Measurements from ENCODE around the gene YJU2. TPM values are rescaled to one million over a fixed set of nuclear protein-coding genes. Genes with fewer than 3 reads are reported as not detected.

Gene YJU2
- 31.0 and 32.7 TPM in 2 replicates for total RNA-seq (2014; rRNA removed; shearing (Covaris generic))

- peak; percentile 99 for DNase-seq
- Histone ChIP-seq H3K36me3 (replicated peaks; ENCODE audit: control insufficient read depth, insufficient read depth, low read length) (peaks cover 9% of the 10 kb centered on the region), H3K4me3 (ENCODE audit: insufficient read depth, low read depth, low read length) (peak within 1 kb of the TSS; percentile 80), H3K27me3 (ENCODE audit: control insufficient read depth, insufficient read depth, low read length) (no peaks in the 10 kb centered on the region)
These were observed at the start of gene YJU2 for GRCh38 chr19:4246767-4247593. YJU2 (plus strand) TSS chr19:4247080; CDS start chr19:4247147, 67 bp downstream.

DNA sequence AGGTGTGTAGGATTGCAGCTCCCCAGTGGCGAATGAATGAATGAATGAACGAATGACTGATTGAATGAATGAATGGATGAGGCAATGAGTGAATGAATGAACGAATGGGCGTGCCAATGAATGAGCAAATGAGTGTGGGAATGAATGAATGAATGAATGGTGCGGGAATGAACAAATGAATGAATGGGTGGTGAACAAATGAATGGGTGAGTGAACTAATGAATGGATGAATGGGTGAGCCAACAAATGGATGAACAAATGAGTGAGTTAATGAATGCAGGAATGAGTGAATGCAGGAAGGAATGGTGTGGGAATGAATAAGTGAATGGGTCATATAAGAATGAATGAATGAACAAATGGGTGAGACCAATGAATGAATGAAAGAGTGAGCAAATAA lies 49.7 kb upstream of the YJU2 start:
- H3K27me3 ChIP-seq (ENCODE audit: control insufficient read depth, insufficient read depth, low read length), result peaks cover 38% of the 10 kb centered on the region
- DNase-seq, result no peak
- H3K36me3 ChIP-seq (replicated peaks; ENCODE audit: control insufficient read depth, insufficient read depth, low read length), result no peaks in the 10 kb centered on the region
- H3K4me3 ChIP-seq (ENCODE audit: insufficient read depth, low read depth, low read length), result no peak overlapping the region

DNA sequence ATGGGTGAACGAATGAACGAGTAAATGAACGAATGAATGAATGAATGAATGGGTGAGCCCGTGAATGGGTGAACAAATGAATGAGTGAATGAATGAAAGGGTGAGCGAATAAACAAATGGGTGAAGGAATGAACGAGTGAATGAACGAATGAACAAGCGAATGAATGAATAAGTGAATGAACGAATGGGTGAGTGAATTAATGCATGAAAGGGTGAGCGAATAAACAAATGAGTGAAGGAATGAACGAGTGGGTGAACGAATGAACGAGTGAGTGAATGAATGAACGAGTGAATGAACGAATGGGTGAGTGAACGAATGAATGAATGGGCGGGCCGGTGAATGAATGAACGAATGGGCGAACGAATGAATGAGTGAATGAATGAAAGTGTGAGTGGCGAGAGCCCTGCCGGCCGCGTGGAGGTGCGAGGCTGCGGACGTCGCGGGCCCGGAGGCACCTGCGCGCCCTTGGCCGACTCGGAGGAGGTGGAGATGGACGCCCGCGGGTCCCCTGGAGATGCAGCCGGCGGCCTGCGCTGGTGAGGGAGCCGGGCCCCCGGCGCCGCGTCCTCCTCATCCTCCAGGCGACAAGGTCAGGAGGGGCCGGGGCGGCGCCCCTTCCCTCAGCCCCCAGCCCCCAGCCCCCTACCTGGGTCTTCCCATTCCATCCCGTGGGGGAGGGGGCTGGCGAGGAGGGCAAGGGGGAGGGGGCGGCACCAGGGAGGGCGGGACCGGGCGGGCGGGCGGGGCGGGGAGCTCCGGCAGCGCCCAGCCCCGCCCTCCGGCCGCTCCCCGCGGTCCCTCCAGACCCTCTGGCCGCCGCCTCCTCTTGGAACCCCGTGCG lies 49.0 kb upstream of the YJU2 start:
- H3K27me3 ChIP-seq (ENCODE audit: control insufficient read depth, insufficient read depth, low read length), result peaks cover 38% of the 10 kb centered on the region
- H3K36me3 ChIP-seq (replicated peaks; ENCODE audit: control insufficient read depth, insufficient read depth, low read length), result no peaks in the 10 kb centered on the region
- DNase-seq, result peak; percentile 98
- peak overlapping the region; percentile 32 for H3K4me3 ChIP-seq (ENCODE audit: insufficient read depth, low read depth, low read length)

GRCh38 chr19:4198467-4199126 lies 48.3 kb upstream of the YJU2 start:
- Histone ChIP-seq H3K4me3 (ENCODE audit: insufficient read depth, low read depth, low read length) (peak overlapping the region; percentile 32), H3K27me3 (ENCODE audit: control insufficient read depth, insufficient read depth, low read length) (peaks cover 38% of the 10 kb centered on the region), H3K36me3 (replicated peaks; ENCODE audit: control insufficient read depth, insufficient read depth, low read length) (no peaks in the 10 kb centered on the region)
- DNase-seq, result peak; percentile 44

DNA sequence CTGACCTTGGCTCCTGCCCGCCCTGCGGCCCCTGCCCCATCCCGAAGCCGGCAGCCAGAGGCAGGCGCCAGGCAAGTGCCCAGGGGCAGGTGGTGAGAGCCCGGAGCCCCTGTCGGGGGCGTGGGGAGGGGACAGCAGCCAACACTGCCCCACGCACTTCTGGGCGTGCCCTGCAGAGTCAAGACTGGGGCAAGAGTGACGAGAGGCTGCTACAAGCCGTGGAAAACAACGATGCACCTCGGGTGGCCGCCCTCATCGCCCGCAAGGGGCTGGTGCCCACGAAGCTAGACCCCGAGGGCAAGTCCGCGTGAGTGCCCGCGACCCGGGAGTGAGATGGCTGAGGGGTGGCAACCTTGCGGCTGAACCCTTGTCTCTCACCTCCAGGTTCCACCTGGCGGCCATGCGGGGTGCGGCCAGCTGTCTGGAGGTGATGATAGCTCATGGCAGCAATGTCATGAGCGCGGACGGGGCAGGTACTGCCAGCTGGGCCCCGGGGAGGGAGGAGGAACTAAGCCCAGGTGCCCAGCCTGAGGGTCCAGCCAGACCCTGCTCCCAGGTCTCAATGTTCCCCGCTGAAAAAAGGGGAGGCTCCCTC lies 47.1 kb upstream of the YJU2 start:
- peak; percentile 93 for DNase-seq
- Histone ChIP-seq H3K36me3 (replicated peaks; ENCODE audit: control insufficient read depth, insufficient read depth, low read length) (no peaks in the 10 kb centered on the region), H3K4me3 (ENCODE audit: insufficient read depth, low read depth, low read length) (no peak overlapping the region), H3K27me3 (ENCODE audit: control insufficient read depth, insufficient read depth, low read length) (peaks cover 38% of the 10 kb centered on the region)

- Histone ChIP-seq H3K4me3 (ENCODE audit: insufficient read depth, low read depth, low read length) (no peak overlapping the region), H3K27me3 (ENCODE audit: control insufficient read depth, insufficient read depth, low read length) (peaks cover 38% of the 10 kb centered on the region), H3K36me3 (replicated peaks; ENCODE audit: control insufficient read depth, insufficient read depth, low read length) (no peaks in the 10 kb centered on the region)
- DNase-seq, result no peak
These were observed 45.8 kb upstream of the YJU2 start for GRCh38 chr19:4200940-4201542.

GRCh38 chr19:4201798-4202197 lies 45.1 kb upstream of the YJU2 start:
- Histone ChIP-seq H3K36me3 (replicated peaks; ENCODE audit: control insufficient read depth, insufficient read depth, low read length) (no peaks in the 10 kb centered on the region), H3K27me3 (ENCODE audit: control insufficient read depth, insufficient read depth, low read length) (peaks cover 38% of the 10 kb centered on the region), H3K4me3 (ENCODE audit: insufficient read depth, low read depth, low read length) (no peak overlapping the region)
- no peak for DNase-seq

GRCh38 chr19:4206818-4207484 lies 39.9 kb upstream of the YJU2 start:
- Histone ChIP-seq H3K4me3 (ENCODE audit: insufficient read depth, low read depth, low read length) (no peak overlapping the region), H3K27me3 (ENCODE audit: control insufficient read depth, insufficient read depth, low read length) (peaks cover 1% of the 10 kb centered on the region; the same call in 1 of the 2 replicates), H3K36me3 (replicated peaks; ENCODE audit: control insufficient read depth, insufficient read depth, low read length) (no peaks in the 10 kb centered on the region)
- peak; percentile 68 for DNase-seq

GRCh38 chr19:4208385-4209094 lies 38.3 kb upstream of the YJU2 start:
- peak; percentile 82 for DNase-seq
- Histone ChIP-seq H3K4me3 (ENCODE audit: insufficient read depth, low read depth, low read length) (no peak overlapping the region), H3K27me3 (ENCODE audit: control insufficient read depth, insufficient read depth, low read length) (no peaks in the 10 kb centered on the region; the same call in 1 of the 2 replicates), H3K36me3 (replicated peaks; ENCODE audit: control insufficient read depth, insufficient read depth, low read length) (no peaks in the 10 kb centered on the region)

DNA sequence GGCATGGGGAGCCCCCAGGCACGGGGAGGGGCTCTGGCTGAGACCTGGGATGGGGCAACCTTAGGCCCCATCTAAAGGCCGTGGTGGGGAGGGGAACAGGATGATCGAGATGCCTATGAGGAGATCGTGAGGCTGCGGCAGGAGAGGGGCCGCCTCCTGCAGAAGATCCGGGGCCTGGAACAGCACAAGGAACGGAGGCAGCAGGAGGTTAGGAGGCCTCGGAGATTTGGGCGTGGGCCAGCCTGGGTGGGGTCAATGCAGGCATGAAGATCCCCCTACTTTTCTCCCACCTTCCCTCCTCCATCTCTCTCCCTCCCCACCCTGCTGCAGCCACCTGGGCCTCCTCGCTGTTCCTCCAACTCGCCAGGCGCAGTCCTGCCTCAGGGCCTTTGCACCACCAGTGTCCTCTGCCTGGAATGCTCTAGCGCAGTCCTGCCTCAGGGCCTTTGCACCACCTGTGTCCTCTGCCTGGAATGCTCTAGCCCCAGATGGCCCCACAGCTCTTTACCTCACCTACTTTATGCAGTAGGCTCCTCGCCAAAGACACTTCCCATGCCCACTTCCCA lies 36.6 kb upstream of the YJU2 start:
- DNase-seq, result no peak
- no peaks in the 10 kb centered on the region for H3K36me3 ChIP-seq (replicated peaks; ENCODE audit: control insufficient read depth, insufficient read depth, low read length)
- H3K27me3 ChIP-seq (ENCODE audit: control insufficient read depth, insufficient read depth, low read length), result no peaks in the 10 kb centered on the region
- no peak overlapping the region for H3K4me3 ChIP-seq (ENCODE audit: insufficient read depth, low read depth, low read length)

DNA sequence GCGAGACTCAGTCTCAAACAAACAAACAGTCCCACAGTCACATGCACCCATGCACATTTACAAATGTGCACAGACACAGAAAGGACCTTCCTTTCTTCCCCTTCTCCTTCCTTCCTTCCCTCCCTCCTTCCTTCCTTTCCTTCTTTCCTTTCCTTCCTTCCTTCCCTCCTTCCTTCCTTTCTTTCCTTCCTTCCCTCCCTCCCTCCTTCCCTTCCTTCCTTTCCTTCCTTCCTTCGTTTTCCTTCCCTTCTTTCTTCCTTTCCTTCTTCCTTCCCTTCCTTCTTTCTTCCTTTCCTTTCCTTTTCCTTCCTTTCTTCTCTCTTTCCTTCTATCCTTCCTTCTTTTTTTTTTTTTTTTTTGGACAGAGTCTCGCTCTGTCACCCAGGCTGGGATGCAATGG lies 33.8 kb upstream of the YJU2 start:
- H3K4me3 ChIP-seq (ENCODE audit: insufficient read depth, low read depth, low read length), result no peak overlapping the region
- H3K36me3 ChIP-seq (replicated peaks; ENCODE audit: control insufficient read depth, insufficient read depth, low read length), result no peaks in the 10 kb centered on the region
- H3K27me3 ChIP-seq (ENCODE audit: control insufficient read depth, insufficient read depth, low read length), result no peaks in the 10 kb centered on the region
- no peak for DNase-seq

- DNase-seq, result peak; percentile 32
- H3K4me3 ChIP-seq (ENCODE audit: insufficient read depth, low read depth, low read length), result no peak overlapping the region
- no peaks in the 10 kb centered on the region for H3K36me3 ChIP-seq (replicated peaks; ENCODE audit: control insufficient read depth, insufficient read depth, low read length)
- no peaks in the 10 kb centered on the region for H3K27me3 ChIP-seq (ENCODE audit: control insufficient read depth, insufficient read depth, low read length)
These were observed 31.1 kb upstream of the YJU2 start for GRCh38 chr19:4215807-4216206.

DNA sequence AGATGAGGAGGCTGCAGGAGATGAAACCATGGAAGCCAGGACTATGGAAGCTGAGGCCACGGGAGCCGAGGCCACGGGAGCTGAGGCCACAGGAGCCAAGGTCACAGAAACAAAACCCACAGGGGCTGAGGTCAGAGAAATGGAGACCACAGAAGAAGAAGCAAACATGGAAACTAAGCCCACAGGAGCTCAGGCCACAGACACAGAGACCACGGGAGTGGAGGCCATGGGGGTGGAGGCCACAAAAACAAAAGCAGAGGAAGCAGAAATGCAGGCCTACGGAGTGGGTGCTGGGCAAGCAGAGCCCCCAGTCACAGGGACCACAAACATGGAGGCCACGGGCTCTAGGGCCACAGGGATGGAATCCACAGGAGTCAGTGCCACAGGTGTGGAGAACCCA lies 30.0 kb upstream of the YJU2 start:
- H3K27me3 ChIP-seq (ENCODE audit: control insufficient read depth, insufficient read depth, low read length), result no peaks in the 10 kb centered on the region

More for the DNA sequence above, 30.0 kb upstream of the YJU2 start:
- peaks cover 2% of the 10 kb centered on the region for H3K36me3 ChIP-seq (replicated peaks; ENCODE audit: control insufficient read depth, insufficient read depth, low read length)
- H3K4me3 ChIP-seq (ENCODE audit: insufficient read depth, low read depth, low read length), result no peak overlapping the region
- DNase-seq, result peak; percentile 26
